Measurements from ENCODE around the gene CEBPG.

CEBPG gene

DNA sequence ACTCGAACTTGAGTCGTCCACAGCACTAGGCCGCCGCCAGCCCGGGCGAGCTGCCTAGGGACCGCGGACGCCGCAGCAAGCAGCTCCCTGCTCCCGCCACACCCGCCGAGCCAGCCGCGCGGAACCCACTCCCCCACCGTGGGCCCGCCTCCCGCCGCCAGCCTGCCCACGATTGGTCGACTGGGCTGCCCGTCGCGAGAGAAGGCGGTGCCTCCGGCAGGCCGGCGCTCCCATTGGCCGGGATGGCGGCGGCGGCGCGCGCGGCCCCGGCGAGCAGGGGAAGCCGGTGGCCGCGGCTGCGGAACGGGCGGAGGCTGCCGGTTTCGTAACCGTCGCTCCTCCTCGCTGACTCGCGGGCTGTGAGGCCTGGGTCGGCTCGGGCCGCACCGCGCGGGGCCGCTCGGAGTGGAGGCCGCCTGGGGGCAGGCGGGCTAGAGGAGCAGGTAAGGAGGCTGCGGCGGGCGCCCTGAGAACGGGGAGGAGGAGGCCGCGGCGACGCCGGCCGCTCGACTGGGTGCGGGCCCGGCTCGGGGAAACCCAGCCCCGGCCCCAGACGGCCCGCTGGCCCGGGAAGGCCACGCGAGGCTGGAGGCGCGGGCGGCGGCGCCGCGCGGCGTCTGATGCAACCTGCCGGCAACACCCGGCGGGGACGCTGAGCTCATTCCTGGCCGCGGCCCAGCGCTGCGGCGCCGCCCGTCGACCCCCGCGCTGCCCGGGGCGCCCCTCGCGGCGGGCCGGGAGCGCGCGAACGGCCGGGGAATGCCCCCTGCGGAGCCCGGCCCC, at the start of gene CEBPG:
Gene CEBPG, plus strand, starts transcription at position 257 of the 783 bp plus-strand sequence. CDS start 5,531 bp downstream, outside the sequence.
- peak; percentile 84 to 90 for DNase-seq (ENCODE audit: low read depth in 2 of 2, low spot score in 1 of 2)

- no peak for DNase-seq (ENCODE audit: low read depth in 2 of 2, low spot score in 1 of 2)
Observed at GRCh38 chr19:33324628-33325027, 48.9 kb upstream of the CEBPG start.

- no peak for DNase-seq (ENCODE audit: low read depth in 2 of 2, low spot score in 1 of 2)
Observed at GRCh38 chr19:33325920-33326319, 47.6 kb upstream of the CEBPG start.

GRCh38 chr19:33329060-33329459, 44.4 kb upstream of the CEBPG start:
- DNase-seq (ENCODE audit: low read depth in 2 of 2, low spot score in 1 of 2): no peak

DNA sequence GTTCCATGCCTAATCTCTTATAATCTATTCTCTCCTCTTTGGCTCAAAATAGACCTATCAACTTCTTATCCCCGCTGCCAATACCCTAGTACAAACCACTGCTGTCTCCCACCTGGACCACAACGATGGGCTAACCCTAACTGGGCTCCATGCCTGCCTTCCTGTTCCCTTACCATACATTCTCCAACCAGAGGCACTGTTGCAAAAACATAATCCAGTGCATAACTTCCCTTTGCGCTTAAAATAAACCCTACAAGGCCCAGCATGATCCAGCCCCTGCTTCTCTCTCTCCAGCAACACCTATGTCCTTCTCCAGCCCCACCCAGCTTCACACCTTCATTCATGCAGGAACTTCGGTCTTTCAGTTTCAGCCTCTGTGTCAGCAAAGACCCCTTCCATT, 43.8 kb upstream of the CEBPG start:
- DNase-seq (ENCODE audit: low read depth in 2 of 2, low spot score in 1 of 2): no peak

- DNase-seq (ENCODE audit: low read depth in 2 of 2, low spot score in 1 of 2): no peak
Observed at GRCh38 chr19:33332248-33332647, 41.3 kb upstream of the CEBPG start.

DNA sequence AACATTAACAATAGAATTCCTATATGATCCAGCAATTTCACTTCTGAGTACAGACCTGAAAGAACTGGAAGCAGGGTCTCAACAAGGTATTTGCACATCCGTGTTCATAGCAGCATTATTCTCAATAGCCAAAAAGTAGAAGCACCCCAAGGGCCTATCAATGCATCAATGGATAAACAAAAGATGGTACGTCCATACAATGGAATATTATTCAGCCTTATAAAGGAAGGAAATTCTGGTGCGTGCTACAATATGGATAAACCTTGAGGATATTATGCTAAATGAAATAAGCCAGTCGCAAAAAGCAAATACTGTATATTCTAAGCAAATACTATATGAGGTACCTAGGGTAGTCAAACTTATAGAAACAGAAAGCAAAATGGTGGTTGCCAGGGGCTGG, 40.4 kb upstream of the CEBPG start:
- DNase-seq (ENCODE audit: low read depth in 2 of 2, low spot score in 1 of 2): no peak

DNA sequence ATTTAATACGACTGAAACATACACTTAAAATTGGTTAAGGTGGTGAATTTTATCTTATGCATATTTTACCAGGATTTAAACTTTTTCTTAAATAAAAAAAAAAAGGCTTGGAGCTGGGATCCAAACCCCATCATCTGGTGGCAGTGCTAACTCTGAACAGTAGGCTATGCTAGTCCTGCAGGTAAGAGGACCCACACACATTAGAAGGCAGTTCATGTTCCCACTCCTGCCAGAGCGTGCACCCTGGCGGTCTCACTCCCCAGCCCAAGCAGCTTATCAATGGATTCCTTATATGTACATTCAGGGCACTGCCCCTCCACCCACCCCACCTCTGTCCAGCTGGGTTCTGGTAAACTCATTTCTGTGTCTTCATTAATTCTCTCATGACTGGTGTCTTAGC, 39.9 kb upstream of the CEBPG start:
- DNase-seq (ENCODE audit: low read depth in 2 of 2, low spot score in 1 of 2): no peak

DNA sequence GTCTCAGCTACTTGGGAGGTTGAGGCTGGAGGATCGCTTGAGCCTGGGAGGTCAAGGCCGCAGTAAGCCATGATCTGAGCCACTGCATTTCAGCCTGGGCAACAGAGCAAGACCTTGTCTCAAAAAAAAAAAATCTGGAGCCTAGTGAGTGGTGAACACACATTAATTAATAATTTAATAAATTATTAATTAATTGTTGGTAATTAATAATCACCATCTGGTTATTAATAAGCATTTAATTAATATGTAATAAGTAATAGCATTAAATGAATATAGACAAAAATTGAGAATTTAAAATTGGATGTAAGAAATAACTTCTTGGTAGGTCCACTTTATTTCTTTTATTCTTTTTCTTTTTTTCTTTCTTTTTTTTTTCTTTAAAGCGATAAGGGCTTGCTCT, 39.2 kb upstream of the CEBPG start:
- DNase-seq (ENCODE audit: low read depth in 2 of 2, low spot score in 1 of 2): no peak

DNA sequence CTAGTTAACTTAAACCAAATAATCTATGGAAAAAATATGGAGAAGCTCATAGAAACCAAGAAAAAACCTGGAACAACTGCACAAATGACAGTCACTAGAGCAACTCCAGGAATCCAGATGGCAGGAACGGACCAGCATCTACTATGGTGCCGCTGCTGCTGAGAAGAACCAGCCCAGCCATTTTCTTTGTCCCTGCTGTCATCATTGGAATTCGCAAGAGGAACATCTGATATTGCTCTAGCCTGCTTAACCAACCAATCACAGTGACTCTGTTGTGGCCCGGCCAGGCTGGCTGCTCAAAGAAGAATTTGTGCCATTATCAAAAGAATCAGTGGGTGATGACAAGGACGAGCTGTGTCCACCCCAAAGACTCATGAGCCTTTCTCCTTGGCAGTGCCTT, 38.1 kb upstream of the CEBPG start:
- no peak for DNase-seq (ENCODE audit: low read depth in 2 of 2, low spot score in 1 of 2)

GRCh38 chr19:33339016-33339984, 34.2 kb upstream of the CEBPG start:
- no peak for DNase-seq (ENCODE audit: low read depth in 2 of 2, low spot score in 1 of 2)

- DNase-seq (ENCODE audit: low read depth in 2 of 2, low spot score in 1 of 2): no peak
Observed at GRCh38 chr19:33340991-33341390, 32.5 kb upstream of the CEBPG start.

DNA sequence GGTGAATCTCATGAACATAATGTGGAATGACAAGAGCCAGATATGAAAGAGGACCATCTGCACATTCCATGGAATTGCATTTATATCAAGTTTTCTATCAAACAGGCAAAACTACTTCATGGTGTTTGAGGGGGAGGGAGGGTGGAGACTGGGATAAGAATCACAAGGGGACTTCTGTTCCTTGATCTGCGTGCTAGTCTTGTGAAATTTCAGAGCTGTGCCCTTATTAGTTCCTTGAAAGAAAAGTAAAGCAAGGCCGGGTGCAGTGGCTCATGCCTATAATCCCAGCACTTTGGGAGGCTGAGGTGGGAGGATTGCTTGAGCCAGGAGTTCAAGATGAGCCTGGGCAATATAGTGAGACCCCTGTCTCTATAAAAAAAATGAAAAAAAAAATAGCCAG, 30.2 kb upstream of the CEBPG start:
- no peak for DNase-seq (ENCODE audit: low read depth in 2 of 2, low spot score in 1 of 2)

DNA sequence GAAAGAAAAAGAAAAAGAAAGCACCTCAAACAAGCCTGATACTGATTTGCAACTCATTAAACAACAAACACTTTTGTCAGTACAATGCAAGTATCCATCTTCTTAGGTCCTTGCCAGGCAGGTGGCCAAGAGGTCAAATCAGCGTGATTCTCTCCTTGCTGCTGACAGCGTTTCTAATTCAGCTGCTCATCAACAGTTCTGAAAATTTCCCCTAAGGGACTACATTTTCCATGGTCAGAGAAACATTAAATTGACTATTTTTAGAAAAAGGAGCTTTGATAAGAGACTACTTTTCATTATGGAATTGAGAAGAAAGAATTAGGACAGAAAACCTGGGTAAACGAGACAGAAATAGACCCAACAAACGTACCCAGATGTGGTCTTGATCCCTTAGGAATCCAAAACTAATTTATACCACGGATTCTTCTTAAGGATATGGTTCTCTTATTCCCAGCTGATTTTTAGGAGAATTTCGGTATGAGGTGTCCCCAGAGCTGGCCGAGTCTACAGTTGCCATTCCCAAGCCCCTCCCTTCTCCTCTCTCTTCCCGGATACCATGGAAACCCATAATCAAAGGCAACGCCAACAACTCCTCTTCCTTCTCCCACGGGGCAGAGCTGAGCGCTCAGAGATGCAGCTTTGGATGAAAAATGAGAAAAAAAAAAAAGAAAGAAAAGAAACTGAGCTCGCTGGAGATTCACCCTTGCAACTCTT, 29.5 kb upstream of the CEBPG start:
- no peak for DNase-seq (ENCODE audit: low read depth in 2 of 2, low spot score in 1 of 2)

DNA sequence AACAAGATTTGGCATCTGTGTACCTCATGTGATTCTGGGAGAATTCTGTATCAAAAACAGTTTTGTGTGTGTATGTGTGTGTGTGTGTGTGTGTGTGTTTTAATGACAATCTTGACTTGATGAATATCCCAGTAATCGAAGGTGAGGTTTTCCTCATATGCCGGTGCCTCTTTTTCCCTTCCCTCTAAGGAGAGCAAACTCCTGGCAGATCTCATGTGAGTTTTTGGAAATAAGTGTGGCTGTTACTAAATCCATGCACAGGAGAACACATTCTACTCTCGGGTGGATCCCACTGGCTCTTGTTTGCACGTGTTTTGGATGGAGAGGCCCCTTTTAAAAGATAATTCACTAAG, 29.0 kb upstream of the CEBPG start:
- no peak for DNase-seq (ENCODE audit: low read depth in 2 of 2, low spot score in 1 of 2)

- no peak for DNase-seq (ENCODE audit: low read depth in 2 of 2, low spot score in 1 of 2)
Observed at GRCh38 chr19:33345163-33345562, 28.3 kb upstream of the CEBPG start.

DNA sequence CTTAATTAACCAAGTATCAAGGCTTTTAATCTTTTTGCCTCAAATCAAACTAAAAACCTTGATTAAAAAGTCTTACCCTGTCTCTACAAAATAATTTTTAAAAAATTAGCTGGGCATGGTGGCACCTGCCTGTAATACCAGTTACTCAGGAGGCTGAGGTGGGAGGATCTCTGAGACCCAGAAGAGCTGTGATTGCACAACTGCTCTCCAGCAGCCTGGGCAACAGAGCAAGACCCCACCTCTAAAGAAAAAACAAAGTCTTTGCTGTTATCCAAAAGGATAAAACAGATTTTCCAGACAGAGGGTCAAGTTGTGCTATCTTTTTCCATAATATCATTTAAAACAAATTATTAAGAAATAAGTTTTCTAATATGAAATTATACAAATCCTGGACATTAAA, 26.8 kb upstream of the CEBPG start:
- DNase-seq (ENCODE audit: low read depth in 2 of 2, low spot score in 1 of 2): no peak

DNA sequence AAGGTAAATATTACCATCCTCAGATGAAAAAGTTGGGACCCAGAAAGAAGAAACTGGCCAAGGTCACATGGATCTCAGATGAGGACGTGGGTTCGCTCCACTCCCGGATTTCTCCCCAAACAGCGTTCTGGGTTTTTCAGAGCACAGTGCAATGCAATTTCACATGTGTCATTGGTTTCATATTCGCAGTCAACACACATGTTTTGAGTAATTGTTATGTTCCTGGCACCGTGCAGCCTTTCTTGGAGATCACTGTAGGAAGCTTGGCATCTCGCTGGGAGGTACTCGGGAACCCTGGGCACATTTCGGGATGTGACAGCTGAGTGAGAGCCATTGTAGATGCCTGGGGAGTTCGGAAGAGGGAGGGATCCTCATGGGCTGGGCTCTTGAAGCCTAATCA, 26.2 kb upstream of the CEBPG start:
- no peak for DNase-seq (ENCODE audit: low read depth in 2 of 2, low spot score in 1 of 2)

GRCh38 chr19:33348301-33349010, 25.1 kb upstream of the CEBPG start:
- DNase-seq (ENCODE audit: low read depth in 2 of 2, low spot score in 1 of 2): no peak

GRCh38 chr19:33349319-33350289, 23.9 kb upstream of the CEBPG start:
- no peak for DNase-seq (ENCODE audit: low read depth in 2 of 2, low spot score in 1 of 2)
